Omental fat pad (tissue), 4 donors: ENCODE data around the gene LIX1L. TPM values are rescaled to one million over a fixed set of nuclear protein-coding genes. Genes with fewer than 3 reads are reported as not detected.
"Not testable (repeated sequence)": the region's sequence is repeated elsewhere in the genome, so short reads cannot be mapped to it uniquely, and the experiment has no call there.

Source experiments
- ATAC-seq: fragments of 150-250 bp; one replicate; pipeline ENCODE4 v1.9.1; 2016; ENCODE audit warnings: mild to moderate bottlenecking, moderate library complexity; ENCODE audit not compliant: low FRiP score
- DNase-seq: peaks from one replicate; pipeline ENCODE4 v3.0.0-alpha.2; 2019; ENCODE audit warnings: low spot score
- total RNA-seq, 4 donors: library from RNA; depleted of rRNA; stranded (reverse); fragments of >200 nt; gene quantifications; one replicate each; pipeline ENCODE4 v1.1.0, GENCODE V29; 2016
- TF ChIP-seq, protein P1 (sequence below), 3 donors: fragments of 450-650 bp; IDR thresholded peaks; one replicate each; pipeline ENCODE4 v1.5.1; 2016 to 2017; ENCODE audit warnings: antibody characterized with exemption in 3 of 3, mild to moderate bottlenecking in 3 of 3, moderate library complexity in 2 of 3

The LIX1L gene
- total RNA-seq, 4 donors from 2014 or later, result 15.4 to 34.0 (median 28.3) TPM

- TF ChIP-seq, protein P1, sequence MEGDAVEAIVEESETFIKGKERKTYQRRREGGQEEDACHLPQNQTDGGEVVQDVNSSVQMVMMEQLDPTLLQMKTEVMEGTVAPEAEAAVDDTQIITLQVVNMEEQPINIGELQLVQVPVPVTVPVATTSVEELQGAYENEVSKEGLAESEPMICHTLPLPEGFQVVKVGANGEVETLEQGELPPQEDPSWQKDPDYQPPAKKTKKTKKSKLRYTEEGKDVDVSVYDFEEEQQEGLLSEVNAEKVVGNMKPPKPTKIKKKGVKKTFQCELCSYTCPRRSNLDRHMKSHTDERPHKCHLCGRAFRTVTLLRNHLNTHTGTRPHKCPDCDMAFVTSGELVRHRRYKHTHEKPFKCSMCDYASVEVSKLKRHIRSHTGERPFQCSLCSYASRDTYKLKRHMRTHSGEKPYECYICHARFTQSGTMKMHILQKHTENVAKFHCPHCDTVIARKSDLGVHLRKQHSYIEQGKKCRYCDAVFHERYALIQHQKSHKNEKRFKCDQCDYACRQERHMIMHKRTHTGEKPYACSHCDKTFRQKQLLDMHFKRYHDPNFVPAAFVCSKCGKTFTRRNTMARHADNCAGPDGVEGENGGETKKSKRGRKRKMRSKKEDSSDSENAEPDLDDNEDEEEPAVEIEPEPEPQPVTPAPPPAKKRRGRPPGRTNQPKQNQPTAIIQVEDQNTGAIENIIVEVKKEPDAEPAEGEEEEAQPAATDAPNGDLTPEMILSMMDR (IDR thresholded peaks at IDR 0.05), result no peak
- no peak for DNase-seq
- ATAC-seq, result no peak
Observed at GRCh38 chr1:145935708-145936107, 22.1 kb downstream of the LIX1L start.

- not testable (repeated sequence) for ATAC-seq, DNase-seq
Observed at GRCh38 chr1:145932522-145933009, 25.3 kb downstream of the LIX1L start.

DNA sequence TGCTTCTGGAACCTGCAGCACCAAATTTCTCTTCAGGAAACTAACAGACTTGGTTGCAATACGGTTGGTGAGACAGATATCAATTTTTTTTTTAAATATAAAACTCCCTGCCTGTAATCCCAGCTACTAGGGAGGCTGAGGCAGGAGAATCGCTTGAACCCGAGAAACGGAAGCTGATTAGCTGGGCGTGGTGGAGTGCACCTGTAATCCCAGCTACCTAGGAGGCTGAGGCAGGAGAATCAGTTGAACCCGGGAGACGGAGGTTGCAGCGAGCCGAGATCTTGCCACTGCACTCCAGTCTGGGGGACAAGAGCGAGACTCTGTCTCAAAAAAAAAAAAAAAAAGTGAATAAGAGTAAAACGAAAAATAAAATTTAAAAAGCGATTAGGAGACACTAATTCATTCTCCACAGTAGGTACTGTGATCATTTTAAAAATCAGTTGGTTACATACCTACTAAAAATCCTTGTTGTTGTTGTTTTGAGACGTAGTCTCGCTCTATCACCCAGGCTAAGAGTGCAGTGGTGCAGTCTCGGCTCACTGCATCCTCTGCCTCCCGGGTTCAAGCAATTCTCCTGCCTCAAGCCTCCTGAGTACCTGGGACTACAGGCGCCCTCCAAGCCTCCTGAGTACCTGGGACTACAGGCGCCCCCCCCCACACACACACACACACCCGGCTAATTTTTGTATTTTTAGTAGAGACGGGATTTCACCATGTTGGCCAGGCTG is 29.7 kb downstream of the LIX1L start:
- ATAC-seq (no peak), DNase-seq (no peak)
- TF ChIP-seq, protein P1 (IDR thresholded peaks at IDR 0.05), result no peak

DNA sequence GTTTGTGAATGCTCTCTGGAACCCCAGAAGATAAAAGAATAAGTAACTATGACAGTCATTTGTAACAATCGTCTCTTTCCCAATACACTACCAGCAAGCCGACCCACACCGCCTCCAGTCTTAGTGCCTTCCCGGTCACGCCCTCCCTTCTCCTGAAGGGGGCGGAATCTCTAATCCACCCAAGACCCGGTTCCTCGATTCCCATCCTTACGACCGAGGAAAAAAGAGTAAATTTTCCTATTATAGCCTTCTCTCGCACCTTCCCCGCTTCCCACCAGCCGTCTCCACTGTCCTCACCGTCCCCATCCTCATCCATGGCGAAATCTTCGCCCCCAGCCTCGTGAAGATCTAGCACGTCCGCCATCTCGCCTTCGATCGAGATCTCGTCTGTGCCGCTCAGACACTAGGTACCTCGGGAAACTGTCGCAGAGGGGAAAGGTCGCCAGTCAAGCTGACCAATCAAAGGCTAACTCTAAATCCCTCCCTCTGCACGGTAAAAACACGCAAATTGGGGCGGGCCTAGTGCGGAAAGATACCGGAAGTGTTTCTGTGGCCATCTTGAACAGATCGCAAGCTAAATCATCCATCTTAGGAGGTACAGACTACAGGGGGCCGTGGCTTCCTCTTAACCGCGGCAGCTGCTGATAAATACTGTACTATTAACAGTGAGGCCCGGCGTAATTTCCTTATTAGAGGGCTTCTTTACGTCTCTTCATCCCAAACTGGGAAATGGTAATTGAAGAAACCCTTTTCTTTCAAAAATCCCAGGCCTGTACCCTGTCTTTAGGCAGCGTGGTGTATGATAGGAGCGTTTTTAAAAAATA is 30.5 kb downstream of the LIX1L start, which contains the start of gene RBM8A:
TSS of gene RBM8A (minus strand) at position 422 of the 824 bp plus-strand sequence. CDS start at position 364, 58 bp downstream.
- ATAC-seq (peak; percentile 99), DNase-seq (peak; percentile 82)
- TF ChIP-seq, protein P1 (IDR thresholded peaks at IDR 0.05), result no peak

GRCh38 chr1:145926686-145927062 is 31.1 kb downstream of the LIX1L start:
- TF ChIP-seq, protein P1 (IDR thresholded peaks at IDR 0.05), result no peak
- ATAC-seq (peak; percentile 13), DNase-seq (no peak)

DNA sequence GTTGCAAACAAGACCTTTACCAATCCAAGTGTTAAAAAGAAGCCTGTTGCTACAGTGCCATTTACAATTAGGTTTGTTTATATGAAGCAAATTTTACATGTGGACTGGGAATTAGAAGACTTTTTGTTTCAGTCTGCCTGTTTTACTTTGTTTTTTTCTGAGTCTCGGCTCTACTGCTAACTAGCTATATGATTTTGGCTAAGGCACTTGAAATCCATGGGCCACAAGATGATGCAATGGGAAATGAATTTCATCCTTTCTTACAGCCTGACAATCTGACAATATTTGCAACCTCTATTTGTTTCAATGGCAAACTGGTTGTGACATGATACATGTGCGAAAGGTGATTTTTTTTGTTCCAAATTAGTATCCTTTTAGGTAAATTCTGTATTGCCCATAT is 35.6 kb downstream of the LIX1L start:
- DNase-seq (no peak), ATAC-seq (no peak)
- TF ChIP-seq, protein P1 (IDR thresholded peaks at IDR 0.05), result no peak

DNA sequence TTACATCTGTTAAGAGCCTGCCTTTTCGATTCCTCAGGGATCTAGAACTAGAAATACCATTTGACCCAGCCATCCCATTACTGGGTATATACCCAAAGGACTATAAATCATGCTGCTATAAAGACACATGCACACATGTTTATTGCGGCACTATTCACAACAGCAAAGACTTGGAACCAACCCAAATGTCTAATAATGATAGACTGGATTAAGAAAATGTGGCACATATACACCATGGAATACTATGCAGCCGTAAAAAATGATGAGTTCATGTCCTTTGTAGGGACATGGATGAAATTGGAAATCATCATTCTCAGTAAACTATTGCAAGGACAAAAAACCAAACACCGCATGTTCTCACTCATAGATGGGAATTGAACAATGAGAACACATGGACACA is 37.5 kb downstream of the LIX1L start:
- DNase-seq, ATAC-seq: not testable (repeated sequence)
